Prostate gland (tissue), 2 donors: ENCODE results near the gene DMRTB1. TPM values are rescaled to one million over a fixed set of nuclear protein-coding genes. Genes with fewer than 3 reads are reported as not detected.

ENCODE experiments used
- DNase-seq: peaks from one replicate; pipeline ENCODE4 v3.0.0-alpha.2; 2019; ENCODE audit warnings: low spot score
- H3K27ac ChIP-seq, 2 donors: fragments of 200-600 bp; sonication (generic); 2 replicates each; pipeline ENCODE4 v1.5.1; 2017 to 2019
- H3K27me3 ChIP-seq: fragments of 200-600 bp; sonication (generic); replicated peaks from 2 replicates; pipeline ENCODE4 v1.5.1; 2019; ENCODE audit not compliant: insufficient read depth
- H3K36me3 ChIP-seq, 2 donors: fragments of 200-600 bp; sonication (generic); 1 replicate in 1 of 2; 2 replicates in 1 of 2; pipeline versions ENCODE4 v1.5.1 to v1.8.1; 2017 to 2019
- H3K4me1 ChIP-seq: fragments of 200-600 bp; sonication (generic); replicated peaks from 2 replicates; pipeline ENCODE4 v1.5.1; 2019
- H3K4me3 ChIP-seq, 2 donors: fragments of 200-600 bp; sonication (generic); 2 replicates each; pipeline ENCODE4 v1.5.1; 2017 to 2019
- H3K9me3 ChIP-seq: fragments of 200-600 bp; sonication (generic); 2 replicates; pipeline ENCODE4 v1.5.1; 2017
- CTCF ChIP-seq, 4 experiments: fragments of 200-600 bp in 2 of 4; fragments of 450-650 bp in 2 of 4; sonication (generic) in 2 of 4; IDR thresholded peaks; 1 replicate in 3 of 4; 2 replicates in 1 of 4; pipeline ENCODE4 v1.5.1; 2016 to 2019; ENCODE audit warnings: antibody characterized with exemption in 4 of 4, mild to moderate bottlenecking in 2 of 4, moderate library complexity in 2 of 4
- POLR2A ChIP-seq: fragments of 450-650 bp; IDR thresholded peaks from one replicate; pipeline ENCODE4 v1.6.1; 2016; ENCODE audit warnings: antibody characterized with exemption, mild to moderate bottlenecking
- POLR2AphosphoS5 ChIP-seq: sonication (generic); formaldehyde crosslinking; IDR thresholded peaks from one replicate; pipeline ENCODE4 v1.6.1; 2017; ENCODE audit warnings: antibody characterized with exemption
- WGBS: methylation state at CpG from one replicate; pipeline ENCODE4 v1.1.5; 2018; 5-methylcytosine and 5-hydroxymethylcytosine counted together
- intact Hi-C: fragments of 100-400 bp; cut with DNase I; formaldehyde crosslinking; loops from one replicate; pipeline ENCODE4 v1.14.2; 2022
- total RNA-seq, 2 donors: library from RNA; depleted of rRNA; stranded (reverse); fragments of >200 nt; gene quantifications; one replicate each; pipeline ENCODE4 v1.1.0, GENCODE V29; 2016

Gene DMRTB1
- total RNA-seq, 2 donors from 2014 or later = 14.3 TPM; not detected in 1

GRCh38 chr1:53468374-53468773 is 9.2 kb downstream of the DMRTB1 start:
- DNase-seq = no peak
- Histone ChIP-seq H3K4me3 (no peak overlapping the region), H3K9me3 (no peaks in the 10 kb centered on the region), H3K4me1 (no peaks in the 10 kb centered on the region), H3K27me3 (no peaks in the 10 kb centered on the region), H3K27ac (no peak overlapping the region), H3K36me3 (no peaks in the 10 kb centered on the region)
- intact Hi-C loops = no loop called here
- 100% methylated on average over 2 of the region's 2 CpGs for WGBS
- TF ChIP-seq CTCF (IDR thresholded peaks at IDR 0.05) (no peak), POLR2A (no peak), POLR2AphosphoS5 (no peak)

DNA sequence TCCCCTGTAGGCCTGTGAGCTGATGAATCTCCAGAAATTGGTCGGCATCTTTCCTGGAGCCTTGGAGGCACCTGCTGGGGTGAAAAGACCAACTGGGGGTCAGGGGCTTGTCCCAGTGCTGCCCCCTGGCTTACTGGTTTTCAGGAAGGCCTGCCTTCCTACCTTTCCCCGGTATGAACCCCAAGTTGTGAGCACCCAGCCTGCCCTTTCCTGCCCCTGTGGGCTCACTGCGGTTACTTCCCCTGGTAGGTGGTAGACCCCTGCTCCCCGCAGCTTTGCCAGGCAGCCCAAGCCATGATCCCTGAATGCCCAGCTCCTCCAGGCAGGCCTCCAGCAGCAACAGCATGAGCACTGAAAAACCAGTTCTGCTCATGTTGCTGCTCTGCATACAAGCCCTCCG is 10.2 kb downstream of the DMRTB1 start:
- Histone ChIP-seq H3K9me3 (no peaks in the 10 kb centered on the region), H3K27me3 (no peaks in the 10 kb centered on the region), H3K4me3 (no peak overlapping the region), H3K4me1 (no peaks in the 10 kb centered on the region), H3K27ac (no peak overlapping the region), H3K36me3 (no peaks in the 10 kb centered on the region)
- intact Hi-C loops = no loop called here
- TF ChIP-seq CTCF (IDR thresholded peaks at IDR 0.05) (no peak), POLR2A (no peak), POLR2AphosphoS5 (no peak)
- 88% methylated on average over 5 of the region's 5 CpGs for WGBS
- no peak for DNase-seq

DNA sequence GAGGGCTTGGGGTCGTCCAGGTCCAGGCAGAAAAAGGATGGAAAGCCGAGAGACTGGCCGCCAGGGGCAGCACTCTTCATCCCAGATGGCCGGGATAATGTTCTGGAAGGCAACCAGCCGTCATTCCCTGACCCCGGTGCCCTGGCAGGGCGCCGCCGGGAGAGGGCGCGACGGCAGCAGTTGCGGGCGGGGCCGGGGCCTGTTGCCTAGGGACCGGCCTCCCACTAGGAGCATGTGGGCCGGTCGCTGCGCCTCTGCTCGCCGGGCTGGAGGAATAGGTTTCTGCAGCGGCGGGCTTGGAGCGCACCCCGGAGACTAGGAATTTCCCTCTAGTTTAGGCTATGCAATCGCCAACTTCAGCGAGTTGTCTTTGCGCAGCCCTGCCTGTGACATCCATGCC is 11.0 kb downstream of the DMRTB1 start:
- no peak overlapping the region for H3K4me3 ChIP-seq
- intact Hi-C loops = no loop called here
- H3K27ac ChIP-seq = no peak overlapping the region
- H3K36me3 ChIP-seq = no peaks in the 10 kb centered on the region
- 25% methylated on average over 27 of the region's 28 CpGs for WGBS
- H3K27me3 ChIP-seq = no peaks in the 10 kb centered on the region
- no peaks in the 10 kb centered on the region for H3K4me1 ChIP-seq
- TF ChIP-seq POLR2A (no peak), POLR2AphosphoS5 (peak; percentile 21), CTCF (IDR thresholded peaks at IDR 0.05) (peak in 3 of 4 experiments; percentile 24 to 59 (median 25))
- no peak for DNase-seq
- no peaks in the 10 kb centered on the region for H3K9me3 ChIP-seq

DNA sequence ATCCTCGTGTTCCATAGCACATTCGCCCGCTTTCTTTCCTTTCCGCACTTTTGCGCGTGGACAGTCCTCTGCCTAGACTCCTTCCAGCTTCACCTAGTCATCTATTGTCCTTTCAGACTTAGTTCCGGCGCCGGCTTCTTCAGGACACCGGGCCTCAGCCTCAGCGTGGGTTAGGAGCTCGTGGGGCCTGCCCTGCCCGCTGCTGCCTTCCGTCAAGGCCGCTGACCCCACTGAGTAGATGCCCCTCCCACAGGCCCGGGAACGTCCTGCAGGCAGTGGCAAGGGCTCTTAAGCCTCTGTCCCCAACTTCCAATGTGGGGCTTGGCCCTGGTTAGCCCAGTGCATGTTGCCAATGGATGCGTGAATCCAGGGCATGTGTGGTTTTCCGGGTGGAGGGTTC is 11.4 kb downstream of the DMRTB1 start:
- no peaks in the 10 kb centered on the region for H3K27me3 ChIP-seq
- TF ChIP-seq POLR2A (no peak), POLR2AphosphoS5 (no peak), CTCF (IDR thresholded peaks at IDR 0.05) (no peak)
- intact Hi-C loops = no loop called here
- no peaks in the 10 kb centered on the region for H3K9me3 ChIP-seq
- 79% methylated on average over 19 of the region's 19 CpGs for WGBS
- no peak for DNase-seq
- no peak overlapping the region for H3K27ac ChIP-seq
- H3K4me1 ChIP-seq = no peaks in the 10 kb centered on the region
- H3K4me3 ChIP-seq = no peak overlapping the region
- H3K36me3 ChIP-seq = no peaks in the 10 kb centered on the region

GRCh38 chr1:53471000-53471399 is 11.8 kb downstream of the DMRTB1 start:
- intact Hi-C loops = no loop called here
- DNase-seq = no peak
- Histone ChIP-seq H3K36me3 (no peaks in the 10 kb centered on the region), H3K9me3 (no peaks in the 10 kb centered on the region), H3K27ac (no peak overlapping the region), H3K4me3 (no peak overlapping the region), H3K4me1 (no peaks in the 10 kb centered on the region), H3K27me3 (no peaks in the 10 kb centered on the region)
- WGBS = 94% methylated on average over 9 of the region's 9 CpGs
- TF ChIP-seq CTCF (IDR thresholded peaks at IDR 0.05) = no peak
- TF ChIP-seq POLR2AphosphoS5 = no peak
- TF ChIP-seq POLR2A = no peak
